ENCODE data around the gene DIO2. TPM values are rescaled to one million over a fixed set of nuclear protein-coding genes. Genes with fewer than 3 reads are reported as not detected.

Gene DIO2
- total and polyA plus RNA-seq, 2 of the 4 experiments (the other 2 are of a cell fraction) = 12.8 to 24.2 TPM

DNA sequence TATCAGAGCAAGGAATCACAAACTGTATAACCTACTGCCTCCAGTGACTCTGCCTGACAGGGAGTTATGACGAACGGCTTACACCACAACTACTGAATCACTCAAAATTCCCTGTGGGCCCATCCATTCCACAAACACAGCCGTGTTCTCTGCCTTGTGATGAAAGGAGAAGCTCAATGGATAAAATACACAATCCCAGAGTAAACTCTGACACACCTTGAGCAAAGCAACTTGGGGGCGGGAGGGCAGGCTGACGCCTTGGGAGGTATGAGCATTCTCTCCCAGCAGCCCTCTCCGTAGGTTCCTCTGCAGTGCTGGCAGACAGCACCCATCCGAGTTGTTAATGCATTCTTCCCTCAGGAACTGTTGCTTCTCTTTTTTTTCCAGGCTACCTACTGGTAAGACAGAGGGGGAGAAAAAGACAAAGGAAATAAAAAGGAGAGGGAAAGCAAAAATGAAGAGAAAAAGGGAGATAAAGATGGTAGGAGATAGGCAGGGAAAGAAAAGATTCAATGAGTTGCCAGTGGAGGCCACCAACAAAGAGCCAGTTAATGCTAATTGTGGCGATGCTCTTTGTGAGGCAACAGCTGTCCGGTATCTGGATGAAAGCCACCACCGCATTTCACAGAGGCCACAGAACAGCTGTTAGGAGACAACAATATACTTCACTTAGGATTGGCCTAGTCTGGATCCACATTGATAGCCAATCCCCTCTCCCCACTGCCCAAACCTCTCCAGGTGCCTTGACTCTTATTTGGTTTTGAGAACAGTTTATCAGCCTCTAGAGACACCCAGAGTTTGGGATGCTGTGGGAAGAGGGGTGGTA is 4.7 kb upstream of the DIO2 start (continued):
- TF ChIP-seq SMC3 (IDR thresholded peaks at IDR 0.05; ENCODE audit: low read depth, low read length) = no peak

DNA sequence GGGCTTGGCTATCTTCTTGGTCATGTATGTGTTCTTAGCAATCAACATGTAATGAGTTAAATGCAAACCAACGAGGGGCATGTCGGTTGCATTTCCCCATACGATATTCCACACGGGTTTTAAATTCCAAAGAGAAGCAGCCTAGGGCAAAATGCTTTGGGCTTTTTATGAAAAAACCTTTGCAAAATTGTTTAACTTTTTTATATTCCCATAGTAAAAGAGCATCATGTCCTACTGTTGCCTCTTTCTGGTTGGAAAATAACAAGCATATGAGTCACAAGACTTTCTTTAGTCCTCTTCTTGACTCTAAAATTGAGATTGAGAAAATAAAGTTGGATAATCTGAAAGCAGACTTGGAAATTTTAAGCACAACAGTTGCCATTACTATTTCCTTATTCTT is 3.8 kb upstream of the DIO2 start:
- WGBS, 2 experiments (ENCODE audit: extremely low coverage in 2 of 2, insufficient read length in 1 of 2) = no CpG with 5 or more reads among the region's 4 CpGs
- Histone ChIP-seq H3K4me1 (ENCODE audit: control insufficient read depth, insufficient read depth, low read length) (peaks cover 4% of the 10 kb centered on the region), H4K5ac (ENCODE audit: low read depth, low read length) (no peak overlapping the region), H3K36me3 (ENCODE audit: control insufficient read depth, insufficient read depth, low read length) (no peaks in the 10 kb centered on the region), H2AFZ (replicated peaks; ENCODE audit: low read length, poor library complexity) (no peak overlapping the region), H3K18ac (ENCODE audit: low read depth, low read length) (peak overlapping the region; percentile 50; the same call in 1 of the 2 replicates), H2BK20ac (ENCODE audit: low read depth, low read length) (peak overlapping the region; percentile 9; the same call in 1 of the 2 replicates), H3K27me3 (ENCODE audit: control insufficient read depth, insufficient read depth, low read length) (no peaks in the 10 kb centered on the region), H3K27ac (ENCODE audit: insufficient read depth, low read length) (no peak overlapping the region), H2BK120ac (ENCODE audit: low read depth, low read length) (peak overlapping the region; percentile 1; the same call in 1 of the 2 replicates), H3K9ac (ENCODE audit: low read depth, low read length) (no peak overlapping the region), H2AK9ac (replicated peaks; ENCODE audit: low read depth, low read length, poor library complexity) (no peak overlapping the region), H3K4me3 (ENCODE audit: insufficient read depth, low read depth, low read length) (no peak overlapping the region), H3K9me3 (ENCODE audit: control insufficient read depth, insufficient read depth, low read length) (no peaks in the 10 kb centered on the region), H4K20me1 (ENCODE audit: insufficient read depth, low read length) (no peaks in the 10 kb centered on the region), H3K56ac (ENCODE audit: extremely low read depth, insufficient read depth, low read length) (no peak overlapping the region), H3K9me1 (ENCODE audit: insufficient read depth, low read length) (no peaks in the 10 kb centered on the region), H2BK5ac (ENCODE audit: low read depth, low read length, poor library complexity, severe bottlenecking) (no peak overlapping the region), H4K91ac (ENCODE audit: insufficient read depth, low read depth, low read length) (no peak overlapping the region), H3K23ac (ENCODE audit: low read depth, low read length) (no peak overlapping the region), H3K79me1 (ENCODE audit: low read depth in 1 of 2, low read length in 2 of 2) (no peaks in the 10 kb centered on the region), H2AK5ac (ENCODE audit: low read depth, low read length) (no peak overlapping the region), H3K14ac (replicated peaks; ENCODE audit: low read depth, low read length) (no peak overlapping the region), H3K4me2 (ENCODE audit: low read depth, low read length) (no peak overlapping the region), H3K4ac (ENCODE audit: low read depth, low read length) (no peak overlapping the region), H4K8ac (ENCODE audit: low read depth in 2 of 2, low read length in 2 of 2) (no peak overlapping the region), H2BK15ac (ENCODE audit: low read depth, low read length) (no peak overlapping the region)
- DNase-seq (peak; percentile 35), ATAC-seq (ENCODE audit: low read depth) (no peak)
- ChIA-PET POLR2A (ENCODE audit: unreplicated experiment) (no interaction called here), CTCF (no interaction called here)
- intact Hi-C loops (cut with micrococcal nuclease) = loop anchor here (10.0 kb wide), 3 partner anchors 400 to 1200 kb away; no protein-coding TSS in a partner anchor
- TF ChIP-seq, protein P1, sequence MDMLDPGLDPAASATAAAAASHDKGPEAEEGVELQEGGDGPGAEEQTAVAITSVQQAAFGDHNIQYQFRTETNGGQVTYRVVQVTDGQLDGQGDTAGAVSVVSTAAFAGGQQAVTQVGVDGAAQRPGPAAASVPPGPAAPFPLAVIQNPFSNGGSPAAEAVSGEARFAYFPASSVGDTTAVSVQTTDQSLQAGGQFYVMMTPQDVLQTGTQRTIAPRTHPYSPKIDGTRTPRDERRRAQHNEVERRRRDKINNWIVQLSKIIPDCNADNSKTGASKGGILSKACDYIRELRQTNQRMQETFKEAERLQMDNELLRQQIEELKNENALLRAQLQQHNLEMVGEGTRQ (IDR thresholded peaks at IDR 0.05; ENCODE audit: low read depth, low read length) = no peak
- TF ChIP-seq RCOR1 (IDR thresholded peaks at IDR 0.05; ENCODE audit: insufficient replicate concordance, low read length) = no peak
- no peak for TF ChIP-seq BHLHE40 (IDR thresholded peaks at IDR 0.05; ENCODE audit: low read depth, low read length)
- TF ChIP-seq POLR2A (IDR thresholded peaks at IDR 0.05; ENCODE audit: low read depth, low read length) = no peak
- TF ChIP-seq CEBPB (IDR thresholded peaks at IDR 0.05; ENCODE audit: low read depth, low read length) = no peak
- no peak for TF ChIP-seq NFE2L2 (IDR thresholded peaks at IDR 0.05; ENCODE audit: low read depth, low read length)
- TF ChIP-seq MXI1 (IDR thresholded peaks at IDR 0.05; ENCODE audit: borderline replicate concordance, low read depth, low read length) = no peak
- TF ChIP-seq MAFK (IDR thresholded peaks at IDR 0.05; ENCODE audit: low read depth, low read length) = no peak
- no peak for TF ChIP-seq RAD21 (IDR thresholded peaks at IDR 0.05; ENCODE audit: low read length)
- no peak for TF ChIP-seq RFX5 (IDR thresholded peaks at IDR 0.05; ENCODE audit: low read depth, low read length)
- no peak for TF ChIP-seq SMC3 (IDR thresholded peaks at IDR 0.05; ENCODE audit: low read depth, low read length)
- in situ Hi-C loops (cut with MboI; ENCODE audit: low sequenced_read_pairs) = no loop called here
- no TSS peak for BruUV-seq (replicated peaks)
- dilution Hi-C loops (cut with HindIII; ENCODE audit: low sequenced_read_pairs, unreplicated experiment) = no loop called here
